IMR-90 (cell line): ENCODE measurements around the gene COL5A3. TPM values are rescaled to one million over a fixed set of nuclear protein-coding genes. Genes with fewer than 3 reads are reported as not detected.
A peak's percentile ranks its signal among the peaks of the same experiment; 100 is the strongest.

Source experiments
- ATAC-seq: fragments of 200-7000 bp; cut with Tn5 transposase; 2 replicates; pipeline ENCODE4 v1.9.1; 2020; ENCODE audit warnings: low read depth, mild to moderate bottlenecking, moderate library complexity
- BruUV-seq: library from RNA; stranded (reverse); fragments of 400-500 nt; replicated peaks from 2 replicates; lab custom pipeline; 2021; lab: Mats Ljungman, UMichigan
- CTCF ChIA-PET: fragments of 300-600 bp; formaldehyde crosslinking; extraction: SDS; loops from one replicate; lab custom pipeline; 2021; ENCODE audit warnings: antibody characterized with exemption; lab: Yijun Ruan, JAX
- POLR2A ChIA-PET: fragments of 300-600 bp; sonication (Branson Sonifier 250); formaldehyde crosslinking; loops from one replicate; lab custom pipeline; 2022; ENCODE audit warnings: antibody characterized with exemption; ENCODE audit not compliant: unreplicated experiment; lab: Charles Lee
- DNase-seq: peaks from one replicate; pipeline ENCODE4 v3.0.0; 2013
- H2AFZ ChIP-seq: replicated peaks from 2 replicates; pipeline ENCODE3; 2013; ENCODE audit warnings: low read length, mild to moderate bottlenecking; ENCODE audit not compliant: poor library complexity
- H2AK5ac ChIP-seq: 2 replicates; pipeline ENCODE4 v1.6.1; 2013; ENCODE audit warnings: low read depth, low read length, inconsistent platforms
- H2AK9ac ChIP-seq: replicated peaks from 2 replicates; pipeline ENCODE3; 2013; ENCODE audit warnings: mild to moderate bottlenecking, low read depth, low read length, moderate library complexity; ENCODE audit not compliant: poor library complexity
- H2BK120ac ChIP-seq: 2 replicates; pipeline ENCODE4 v1.6.1; 2013; ENCODE audit warnings: low read depth, low read length, inconsistent platforms
- H2BK15ac ChIP-seq: 3 replicates; pipeline ENCODE4 v1.6.1; 2013; ENCODE audit warnings: low read depth, low read length, inconsistent platforms
- H2BK20ac ChIP-seq: 2 replicates; pipeline ENCODE4 v1.6.1; 2013; ENCODE audit warnings: low read depth, mild to moderate bottlenecking, inconsistent platforms, low read length, moderate library complexity
- H2BK5ac ChIP-seq: 2 replicates; pipeline ENCODE4 v1.6.1; 2013; ENCODE audit warnings: mild to moderate bottlenecking, low read depth, low read length, inconsistent platforms; ENCODE audit not compliant: poor library complexity, severe bottlenecking
- H3K14ac ChIP-seq: replicated peaks from 2 replicates; pipeline ENCODE4 v1.6.1; 2013; ENCODE audit warnings: low read depth, low read length, inconsistent platforms
- H3K18ac ChIP-seq: 2 replicates; pipeline ENCODE4 v1.6.1; 2013; ENCODE audit warnings: low read depth, low read length, control low read depth
- H3K23ac ChIP-seq: 2 replicates; pipeline ENCODE4 v1.6.1; 2013; ENCODE audit warnings: low read depth, low read length, inconsistent platforms
- H3K27ac ChIP-seq: 2 replicates; pipeline ENCODE4 v1.5.1; 2013; ENCODE audit warnings: mild to moderate bottlenecking, control low read depth, low read length; ENCODE audit not compliant: insufficient read depth
- H3K27me3 ChIP-seq: 2 replicates; pipeline ENCODE4 v1.6.1; 2013; ENCODE audit warnings: low read length; ENCODE audit not compliant: control insufficient read depth, insufficient read depth
- H3K36me3 ChIP-seq: 2 replicates; pipeline ENCODE4 v1.6.1; 2013; ENCODE audit warnings: low read length, mixed read lengths; ENCODE audit not compliant: control insufficient read depth, insufficient read depth
- H3K4ac ChIP-seq: 2 replicates; pipeline ENCODE4 v1.6.1; 2013; ENCODE audit warnings: low read depth, low read length, inconsistent platforms
- H3K4me1 ChIP-seq: 2 replicates; pipeline ENCODE4 v1.6.1; 2013; ENCODE audit warnings: low read length, mixed read lengths; ENCODE audit not compliant: control insufficient read depth, insufficient read depth
- H3K4me2 ChIP-seq: 2 replicates; pipeline ENCODE4 v1.6.1; 2013; ENCODE audit warnings: low read depth, mild to moderate bottlenecking, control low read depth, low read length, moderate library complexity
- H3K4me3 ChIP-seq: 2 replicates; pipeline ENCODE4 v1.5.1; 2013; ENCODE audit warnings: low read depth, mild to moderate bottlenecking, control low read depth, low read length, moderate library complexity; ENCODE audit not compliant: insufficient read depth
- H3K56ac ChIP-seq: 2 replicates; pipeline ENCODE4 v1.6.1; 2013; ENCODE audit warnings: low read length, inconsistent platforms; ENCODE audit not compliant: insufficient read depth; ENCODE audit errors: extremely low read depth
- H3K79me1 ChIP-seq, 2 experiments: 2 replicates each; pipeline ENCODE4 v1.6.1; 2013; ENCODE audit warnings: low read length in 2 of 2, inconsistent platforms in 1 of 2, low read depth in 1 of 2
- H3K9ac ChIP-seq: 2 replicates; pipeline ENCODE4 v1.6.1; 2013; ENCODE audit warnings: low read depth, low read length, control low read depth
- H3K9me1 ChIP-seq: 2 replicates; pipeline ENCODE4 v1.6.1; 2013; ENCODE audit warnings: low read length, inconsistent platforms; ENCODE audit not compliant: insufficient read depth
- H3K9me3 ChIP-seq: 2 replicates; pipeline ENCODE4 v1.6.1; 2013; ENCODE audit warnings: low read length; ENCODE audit not compliant: control insufficient read depth, insufficient read depth
- H4K20me1 ChIP-seq: 2 replicates; pipeline ENCODE4 v1.6.1; 2013; ENCODE audit warnings: low read length, inconsistent platforms; ENCODE audit not compliant: insufficient read depth
- H4K5ac ChIP-seq: 2 replicates; pipeline ENCODE4 v1.6.1; 2013; ENCODE audit warnings: mild to moderate bottlenecking, low read depth, low read length, control low read depth
- H4K8ac ChIP-seq, 2 experiments: 2 replicates each; pipeline ENCODE4 v1.6.1; 2013; ENCODE audit warnings: low read depth in 2 of 2, low read length in 2 of 2, control low read depth in 1 of 2, inconsistent platforms in 1 of 2
- H4K91ac ChIP-seq: 2 replicates; pipeline ENCODE4 v1.6.1; 2013; ENCODE audit warnings: low read depth, low read length, inconsistent platforms; ENCODE audit not compliant: insufficient read depth
- POLR2A ChIP-seq: IDR thresholded peaks from 2 replicates; pipeline ENCODE4 v1.6.1; 2012; ENCODE audit warnings: mild to moderate bottlenecking, low read depth, low read length
- RAD21 ChIP-seq: IDR thresholded peaks from 2 replicates; pipeline ENCODE4 v1.6.1; 2012; ENCODE audit warnings: low read length, improper control_type of control experiment
- WGBS, 2 experiments: methylation state at CpG; one replicate each; pipeline versions ENCODE4 v1.1.5 to v1.1.7; 2013; ENCODE audit warnings: missing lambda C conversion rate in 2 of 2; ENCODE audit not compliant: insufficient read length in 1 of 2; ENCODE audit errors: extremely low coverage in 2 of 2; 5-methylcytosine and 5-hydroxymethylcytosine counted together
- dilution Hi-C: fragments of 300-500 bp; cut with HindIII; formaldehyde crosslinking; loops from one replicate; pipeline ENCODE4 v1.14.3; 2018; ENCODE audit warnings: low sequenced_read_pairs; ENCODE audit not compliant: unreplicated experiment
- in situ Hi-C: fragments of 300-500 bp; cut with MboI; formaldehyde crosslinking; loops from 3 replicates; pipeline ENCODE4 v1.14.3; 2019; ENCODE audit warnings: low sequenced_read_pairs, inconsistent platforms, mixed read lengths
- intact Hi-C: fragments of 100-400 bp; cut with micrococcal nuclease; formaldehyde crosslinking; loops from 2 replicates; pipeline ENCODE4 v1.10.0; 2022
- polyA plus RNA-seq, 3 experiments: library from polyadenylated mRNA; depleted of rRNA; stranded (reverse); fragments of >200 nt; gene quantifications; 2 replicates each; pipeline ENCODE4 v1.2.3, GENCODE V29; 2012; ENCODE audit warnings: low replicate concordance in 1 of 3
- total RNA-seq: library from RNA; depleted of rRNA; stranded (reverse); fragments of >200 nt; gene quantifications from 2 replicates; pipeline ENCODE4 v1.2.3, GENCODE V29; 2012

COL5A3 gene
- total and polyA plus RNA-seq, 2 of the 4 experiments (the other 2 are of a cell fraction), result 0.54 to 1.5 TPM

- H3K27ac ChIP-seq, result no peak overlapping the region
- no peaks in the 10 kb centered on the region for H3K9me3 ChIP-seq
- H2AK9ac ChIP-seq, result no peak overlapping the region
- H3K4me2 ChIP-seq, result no peak overlapping the region; the same call in 1 of the 2 replicates
- H2BK120ac ChIP-seq, result peak overlapping the region; percentile 39
- H3K4me3 ChIP-seq, result no peak overlapping the region
- POLR2A ChIA-PET, result no interaction called here
- no peak overlapping the region for H4K8ac ChIP-seq
- DNase-seq (peak; percentile 30), ATAC-seq (no peak)
- H2AK5ac ChIP-seq, result peak overlapping the region; percentile 85; the same call in 1 of the 2 replicates
- H3K4ac ChIP-seq, result peak overlapping the region; percentile 36; the same call in 1 of the 2 replicates
- no peak overlapping the region for H2BK5ac ChIP-seq
- dilution Hi-C loops (no loop called here), in situ Hi-C loops (no loop called here), intact Hi-C loops (no loop called here)
- H3K14ac ChIP-seq, result peak overlapping the region; percentile 74; the same call in 1 of the 2 replicates
- no peaks in the 10 kb centered on the region for H4K20me1 ChIP-seq
- H2BK20ac ChIP-seq, result 0 out of 2 replicates have a peak overlapping the region, but pooled peaks have one; percentile 21
- H3K18ac ChIP-seq, result peak overlapping the region; percentile 24; the same call in 1 of the 2 replicates
- CTCF ChIA-PET, result no interaction called here
- H2BK15ac ChIP-seq, result no peak overlapping the region
- H2AFZ ChIP-seq, result no peak overlapping the region
- H3K79me1 ChIP-seq, result no peaks in the 10 kb centered on the region
- no peaks in the 10 kb centered on the region; the same call in 1 of the 2 replicates for H3K27me3 ChIP-seq
- no peak overlapping the region for H4K5ac ChIP-seq
- H3K23ac ChIP-seq, result peak overlapping the region; percentile 84; the same call in 1 of the 2 replicates
- H3K9me1 ChIP-seq, result no peaks in the 10 kb centered on the region
- no peaks in the 10 kb centered on the region; the same call in 1 of the 2 replicates for H3K36me3 ChIP-seq
- H4K91ac ChIP-seq, result no peak overlapping the region
- peaks cover 2% of the 10 kb centered on the region; the same call in 1 of the 2 replicates for H3K4me1 ChIP-seq
- no peak overlapping the region for H3K56ac ChIP-seq
- TF ChIP-seq RAD21 (no peak), POLR2A (no peak)
- WGBS, 2 experiments, result 60% methylated on average over 1 of the region's 4 CpGs; no CpG with 5 or more reads in 1 of the 2 experiments
- H3K9ac ChIP-seq, result no peak overlapping the region
- BruUV-seq, result no TSS peak
These were observed 43.0 kb downstream of the COL5A3 start for GRCh38 chr19:9967326-9967725.
